Measurements from ENCODE around the gene PLXNA3. TPM values are rescaled to one million over a fixed set of nuclear protein-coding genes. Genes with fewer than 3 reads are reported as not detected.

The PLXNA3 gene
- total RNA-seq, 1 donor from 2014 or later, result 16.7 TPM

DNA sequence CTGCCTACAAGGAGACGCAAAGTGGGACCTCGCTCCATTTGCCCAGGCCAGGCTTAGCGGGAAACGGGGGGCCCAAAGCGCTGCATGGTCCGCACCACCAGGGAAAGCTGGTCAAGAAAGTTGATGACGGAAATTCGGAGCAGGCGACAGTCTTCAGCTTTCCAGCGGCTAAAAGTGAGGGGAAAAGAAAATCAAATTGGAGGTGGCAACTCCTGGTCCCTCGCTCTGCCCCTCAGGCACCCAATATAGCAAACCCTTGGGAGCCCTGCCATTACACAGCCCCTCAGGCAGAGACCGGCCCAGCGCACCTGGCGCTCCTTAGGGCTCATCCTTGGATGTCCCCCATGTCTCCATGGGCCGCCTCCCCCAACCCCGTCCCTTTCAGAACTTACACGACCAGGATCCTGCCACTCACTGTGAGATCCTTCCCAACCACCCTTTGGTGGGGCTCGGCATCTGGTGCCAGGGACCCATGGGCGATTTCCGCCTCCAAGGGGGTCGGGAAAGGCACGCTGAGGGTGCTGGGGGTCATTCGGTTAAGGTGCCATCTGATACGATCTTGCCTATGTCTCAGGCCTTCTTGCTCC, 19.9 kb downstream of the PLXNA3 start:
- TF ChIP-seq, protein P1, sequence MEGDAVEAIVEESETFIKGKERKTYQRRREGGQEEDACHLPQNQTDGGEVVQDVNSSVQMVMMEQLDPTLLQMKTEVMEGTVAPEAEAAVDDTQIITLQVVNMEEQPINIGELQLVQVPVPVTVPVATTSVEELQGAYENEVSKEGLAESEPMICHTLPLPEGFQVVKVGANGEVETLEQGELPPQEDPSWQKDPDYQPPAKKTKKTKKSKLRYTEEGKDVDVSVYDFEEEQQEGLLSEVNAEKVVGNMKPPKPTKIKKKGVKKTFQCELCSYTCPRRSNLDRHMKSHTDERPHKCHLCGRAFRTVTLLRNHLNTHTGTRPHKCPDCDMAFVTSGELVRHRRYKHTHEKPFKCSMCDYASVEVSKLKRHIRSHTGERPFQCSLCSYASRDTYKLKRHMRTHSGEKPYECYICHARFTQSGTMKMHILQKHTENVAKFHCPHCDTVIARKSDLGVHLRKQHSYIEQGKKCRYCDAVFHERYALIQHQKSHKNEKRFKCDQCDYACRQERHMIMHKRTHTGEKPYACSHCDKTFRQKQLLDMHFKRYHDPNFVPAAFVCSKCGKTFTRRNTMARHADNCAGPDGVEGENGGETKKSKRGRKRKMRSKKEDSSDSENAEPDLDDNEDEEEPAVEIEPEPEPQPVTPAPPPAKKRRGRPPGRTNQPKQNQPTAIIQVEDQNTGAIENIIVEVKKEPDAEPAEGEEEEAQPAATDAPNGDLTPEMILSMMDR (IDR thresholded peaks at IDR 0.05; ENCODE audit: insufficient read depth, low read length, poor library complexity, severe bottlenecking), result no peak
- Histone ChIP-seq H3K4me3 (ENCODE audit: low read depth, low read length) (peak overlapping the region; percentile 48), H3K27me3 (ENCODE audit: control insufficient read depth, insufficient read depth, low read length) (no peaks in the 10 kb centered on the region), H3K36me3 (ENCODE audit: control insufficient read depth, insufficient read depth, low read length) (no peaks in the 10 kb centered on the region)
- DNase-seq (ENCODE audit: low read depth), result no peak

DNA sequence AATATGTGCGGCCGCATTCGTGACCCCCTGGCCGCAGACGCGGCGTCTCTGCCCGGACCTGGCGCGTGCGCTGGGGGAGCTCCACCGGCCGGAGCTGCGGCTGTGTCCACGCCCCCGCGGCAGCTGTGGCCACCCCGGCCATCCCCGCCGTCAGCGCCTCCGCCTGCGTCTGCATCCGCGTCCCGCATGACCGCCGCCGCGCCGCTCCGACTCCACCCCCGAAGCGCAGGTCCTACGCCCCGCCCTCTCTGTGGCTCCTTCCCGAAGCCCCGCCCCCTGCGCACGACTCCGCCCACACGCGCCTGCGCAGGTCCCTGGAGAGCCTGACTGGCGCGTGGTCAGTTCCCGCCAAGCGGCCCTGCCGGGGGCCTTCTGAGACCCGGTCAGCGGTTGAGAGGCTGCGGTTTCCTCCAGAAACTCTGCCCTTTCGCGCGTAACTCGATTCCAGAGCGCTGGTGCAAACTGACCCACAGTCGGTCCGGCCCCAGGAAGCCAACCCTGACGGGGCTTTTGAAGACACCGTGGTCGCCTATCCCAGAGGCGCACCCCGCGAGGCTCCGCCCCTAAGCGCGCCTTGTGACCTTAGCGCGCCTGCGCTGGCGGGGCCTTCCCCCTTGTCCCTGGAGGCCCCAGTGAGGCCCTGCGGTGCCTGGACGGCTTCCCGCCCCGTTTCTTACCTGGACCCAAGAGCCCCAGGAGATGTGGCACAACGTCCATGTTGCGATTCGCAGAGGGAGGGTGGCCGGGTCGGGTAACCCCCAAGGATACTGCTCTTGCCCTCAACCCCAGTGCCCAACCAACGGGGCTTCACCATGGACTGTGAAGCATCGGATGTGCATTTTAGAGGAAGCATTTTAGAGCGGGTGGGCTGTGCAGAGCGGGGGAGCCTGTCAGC, 20.9 kb downstream of the PLXNA3 start, which contains the start of gene LAGE3:
LAGE3 (minus strand) TSS at position 554 of the 895 bp plus-strand sequence; CDS start at position 188, 366 bp downstream.
- DNase-seq (ENCODE audit: low read depth), result no peak
- peak within 1 kb of the TSS; percentile 48 for H3K4me3 ChIP-seq (ENCODE audit: low read depth, low read length)
- H3K27me3 ChIP-seq (ENCODE audit: control insufficient read depth, insufficient read depth, low read length), result no peaks in the 10 kb centered on the region
- H3K36me3 ChIP-seq (ENCODE audit: control insufficient read depth, insufficient read depth, low read length), result no peaks in the 10 kb centered on the region
- TF ChIP-seq, protein P1 (IDR thresholded peaks at IDR 0.05; ENCODE audit: insufficient read depth, low read length, poor library complexity, severe bottlenecking), result no peak

DNA sequence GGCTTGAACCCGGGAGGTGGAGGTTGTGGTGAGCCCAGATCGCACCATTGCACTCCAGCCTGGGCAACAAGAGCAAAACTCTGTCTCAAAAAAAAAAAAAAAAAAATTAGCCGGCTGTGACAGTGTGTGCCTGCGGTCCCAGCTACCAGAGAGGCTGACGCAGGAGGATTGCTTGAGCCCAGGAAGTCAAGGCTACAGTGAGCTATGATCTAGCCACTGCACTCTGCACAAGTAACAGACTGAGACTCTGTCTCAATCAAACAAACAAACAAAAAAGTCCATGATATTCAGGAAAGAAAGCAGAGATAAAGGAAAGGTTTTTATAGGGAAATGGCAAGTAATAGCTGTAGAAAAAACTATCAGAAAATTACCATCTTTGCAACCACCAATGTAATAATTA, 23.1 kb downstream of the PLXNA3 start:
- H3K4me3 ChIP-seq (ENCODE audit: low read depth, low read length), result no peak overlapping the region
- no peaks in the 10 kb centered on the region for H3K27me3 ChIP-seq (ENCODE audit: control insufficient read depth, insufficient read depth, low read length)
- no peak for DNase-seq (ENCODE audit: low read depth)
- TF ChIP-seq, protein P1 (IDR thresholded peaks at IDR 0.05; ENCODE audit: insufficient read depth, low read length, poor library complexity, severe bottlenecking), result no peak
- no peaks in the 10 kb centered on the region for H3K36me3 ChIP-seq (ENCODE audit: control insufficient read depth, insufficient read depth, low read length)

DNA sequence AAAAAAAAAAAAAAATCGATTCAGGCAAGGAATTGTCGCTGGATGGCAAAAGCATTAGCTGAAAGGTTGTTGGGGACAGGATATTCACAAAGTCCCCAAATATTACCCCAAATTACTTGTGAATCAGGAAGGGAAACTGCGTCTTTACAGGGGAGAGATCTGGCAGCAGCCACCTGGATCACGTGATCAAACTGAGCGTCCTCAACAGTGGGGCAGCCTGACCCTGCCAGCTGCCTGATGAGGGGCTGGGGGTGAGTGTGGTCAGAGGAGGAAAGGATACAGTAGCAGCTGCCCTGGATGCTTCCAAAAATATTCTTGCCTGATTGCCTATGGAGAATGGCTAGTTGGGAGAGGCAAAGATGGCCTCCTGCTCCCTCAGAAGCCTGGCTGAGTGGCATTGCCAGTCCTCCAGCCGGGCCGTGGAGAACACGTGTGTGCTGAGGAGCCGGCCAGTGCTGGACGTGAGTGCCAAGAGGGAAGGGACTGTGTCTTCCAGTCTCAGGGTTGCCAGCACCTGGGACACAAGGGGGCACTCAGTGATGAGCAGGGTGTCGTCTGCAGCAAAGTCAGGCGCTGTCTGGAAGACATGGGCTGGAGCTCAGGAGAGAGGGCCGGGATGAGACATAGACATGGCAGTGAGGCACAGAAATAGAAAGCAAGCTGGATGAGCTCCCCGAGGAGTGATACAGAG, 24.0 kb downstream of the PLXNA3 start:
- Histone ChIP-seq H3K36me3 (ENCODE audit: control insufficient read depth, insufficient read depth, low read length) (no peaks in the 10 kb centered on the region), H3K27me3 (ENCODE audit: control insufficient read depth, insufficient read depth, low read length) (no peaks in the 10 kb centered on the region), H3K4me3 (ENCODE audit: low read depth, low read length) (no peak overlapping the region)
- TF ChIP-seq, protein P1 (IDR thresholded peaks at IDR 0.05; ENCODE audit: insufficient read depth, low read length, poor library complexity, severe bottlenecking), result no peak
- DNase-seq (ENCODE audit: low read depth), result no peak

DNA sequence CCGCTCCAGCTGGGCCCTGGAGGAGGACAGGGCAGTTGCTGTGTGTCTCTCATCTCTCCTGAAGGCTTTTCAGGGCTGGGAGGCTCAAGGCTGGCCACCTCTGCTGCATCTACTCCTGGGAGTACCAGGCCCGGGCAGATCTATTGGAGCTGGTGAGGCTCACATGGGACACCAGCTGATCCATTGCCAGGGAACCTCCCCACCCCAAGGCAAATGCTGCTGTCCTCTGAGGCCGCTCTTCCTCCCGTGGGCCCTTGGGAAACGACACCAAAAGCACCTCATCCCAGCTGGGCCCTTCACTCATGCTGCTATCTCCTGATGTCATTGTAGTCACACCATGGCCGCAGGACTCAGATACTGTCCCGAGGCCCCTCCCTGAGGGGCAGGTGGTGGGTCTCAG, 24.7 kb downstream of the PLXNA3 start:
- DNase-seq (ENCODE audit: low read depth), result no peak
- TF ChIP-seq, protein P1 (IDR thresholded peaks at IDR 0.05; ENCODE audit: insufficient read depth, low read length, poor library complexity, severe bottlenecking), result no peak

More for the DNA sequence above, 24.7 kb downstream of the PLXNA3 start:
- Histone ChIP-seq H3K27me3 (ENCODE audit: control insufficient read depth, insufficient read depth, low read length) (no peaks in the 10 kb centered on the region), H3K36me3 (ENCODE audit: control insufficient read depth, insufficient read depth, low read length) (no peaks in the 10 kb centered on the region), H3K4me3 (ENCODE audit: low read depth, low read length) (no peak overlapping the region)
